ENCODE data around the gene KRT20.
"Not testable (repeated sequence)": the region's sequence is repeated elsewhere in the genome, so short reads cannot be mapped to it uniquely, and the experiment has no call there.

KRT20 gene

DNA sequence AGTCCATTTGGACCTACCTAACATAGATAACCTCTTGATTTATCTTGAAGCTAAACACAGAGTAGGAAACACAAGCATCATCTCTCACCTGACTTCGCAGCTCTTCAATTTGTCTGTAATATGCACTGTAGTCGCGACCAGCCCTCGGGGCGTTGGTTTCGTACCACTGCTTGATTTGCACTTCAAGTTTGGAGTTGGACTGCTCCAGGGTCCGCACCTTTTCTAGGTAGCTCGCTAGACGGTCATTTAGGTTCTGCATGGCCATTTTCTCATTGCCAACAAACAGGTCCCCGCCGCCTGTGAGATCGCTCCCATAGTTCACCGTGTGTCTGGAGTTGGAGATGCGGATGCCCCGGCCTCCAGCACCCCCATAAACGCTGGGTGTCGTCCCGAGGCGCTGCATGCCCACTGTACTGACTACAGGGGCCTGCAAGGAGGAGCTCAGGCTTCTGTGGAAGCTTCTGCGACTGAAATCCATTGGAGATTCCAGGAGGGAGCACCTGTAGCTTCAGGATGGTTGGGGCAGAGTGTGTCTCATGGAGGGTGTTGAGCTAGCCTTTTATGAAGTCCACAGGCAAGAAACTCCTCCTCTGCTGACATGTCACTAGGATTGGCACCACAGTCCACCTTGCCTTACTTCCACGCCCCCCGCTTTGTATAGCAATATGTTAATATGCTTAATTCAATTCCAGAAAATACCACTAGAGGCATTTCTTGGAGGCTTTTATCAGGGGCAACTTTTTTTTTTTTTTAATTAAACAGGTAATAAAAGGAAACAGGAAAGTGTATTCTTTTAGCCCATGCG lies at the start of gene KRT20:
KRT20 (minus strand) TSS at position 535 of the 805 bp plus-strand sequence; CDS start at position 478, 57 bp downstream.
- in situ Hi-C loops (cut with HindIII; ENCODE audit: low sequenced_read_pairs): no loop called here
- TF ChIP-seq, protein P1, sequence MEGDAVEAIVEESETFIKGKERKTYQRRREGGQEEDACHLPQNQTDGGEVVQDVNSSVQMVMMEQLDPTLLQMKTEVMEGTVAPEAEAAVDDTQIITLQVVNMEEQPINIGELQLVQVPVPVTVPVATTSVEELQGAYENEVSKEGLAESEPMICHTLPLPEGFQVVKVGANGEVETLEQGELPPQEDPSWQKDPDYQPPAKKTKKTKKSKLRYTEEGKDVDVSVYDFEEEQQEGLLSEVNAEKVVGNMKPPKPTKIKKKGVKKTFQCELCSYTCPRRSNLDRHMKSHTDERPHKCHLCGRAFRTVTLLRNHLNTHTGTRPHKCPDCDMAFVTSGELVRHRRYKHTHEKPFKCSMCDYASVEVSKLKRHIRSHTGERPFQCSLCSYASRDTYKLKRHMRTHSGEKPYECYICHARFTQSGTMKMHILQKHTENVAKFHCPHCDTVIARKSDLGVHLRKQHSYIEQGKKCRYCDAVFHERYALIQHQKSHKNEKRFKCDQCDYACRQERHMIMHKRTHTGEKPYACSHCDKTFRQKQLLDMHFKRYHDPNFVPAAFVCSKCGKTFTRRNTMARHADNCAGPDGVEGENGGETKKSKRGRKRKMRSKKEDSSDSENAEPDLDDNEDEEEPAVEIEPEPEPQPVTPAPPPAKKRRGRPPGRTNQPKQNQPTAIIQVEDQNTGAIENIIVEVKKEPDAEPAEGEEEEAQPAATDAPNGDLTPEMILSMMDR (IDR thresholded peaks at IDR 0.05; ENCODE audit: low read depth, low read length): no peak
- no peak for DNase-seq (ENCODE audit: low read depth, low spot score)
- H3K4me3 ChIP-seq (ENCODE audit: low read depth, low read length): no peak within 1 kb of the TSS

- in situ Hi-C loops (cut with HindIII; ENCODE audit: low sequenced_read_pairs): no loop called here
- no peak overlapping the region for H3K4me3 ChIP-seq (ENCODE audit: low read depth, low read length)
- TF ChIP-seq, protein P1 (IDR thresholded peaks at IDR 0.05; ENCODE audit: low read depth, low read length): no peak
- DNase-seq (ENCODE audit: low read depth, low spot score): no peak
Observed at GRCh38 chr17:40932608-40933007, 47.6 kb upstream of the KRT20 start.

DNA sequence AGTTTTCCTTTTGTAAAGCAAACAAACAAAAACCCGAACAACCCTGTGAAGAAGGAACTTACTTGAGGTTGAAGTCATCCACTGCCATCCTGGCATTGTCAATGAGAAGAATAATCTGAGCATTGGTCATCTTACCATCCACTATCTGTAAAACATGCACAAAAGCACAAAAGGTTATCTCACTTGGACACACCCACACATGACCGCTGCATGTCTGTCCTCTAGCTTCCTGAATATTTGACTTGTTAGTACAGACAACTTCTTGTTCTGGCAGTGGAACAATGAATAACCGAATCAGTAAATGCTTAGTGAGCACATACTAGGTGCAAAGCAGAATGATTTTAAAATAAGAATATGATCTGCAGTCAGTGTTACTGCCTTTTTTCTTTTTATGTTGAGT lies 46.3 kb upstream of the KRT20 start:
- no peak for DNase-seq (ENCODE audit: low read depth, low spot score)
- no peak overlapping the region for H3K4me3 ChIP-seq (ENCODE audit: low read depth, low read length)
- in situ Hi-C loops (cut with HindIII; ENCODE audit: low sequenced_read_pairs): no loop called here
- TF ChIP-seq, protein P1 (IDR thresholded peaks at IDR 0.05; ENCODE audit: low read depth, low read length): no peak

- in situ Hi-C loops (cut with HindIII; ENCODE audit: low sequenced_read_pairs): no loop called here
- H3K4me3 ChIP-seq (ENCODE audit: low read depth, low read length): no peak overlapping the region
- TF ChIP-seq, protein P1 (IDR thresholded peaks at IDR 0.05; ENCODE audit: low read depth, low read length): no peak
- no peak for DNase-seq (ENCODE audit: low read depth, low spot score)
Observed at GRCh38 chr17:40926341-40926740, 41.3 kb upstream of the KRT20 start.

- TF ChIP-seq, protein P1 (IDR thresholded peaks at IDR 0.05; ENCODE audit: low read depth, low read length): no peak
- DNase-seq (ENCODE audit: low read depth, low spot score): peak; percentile 84
- in situ Hi-C loops (cut with HindIII; ENCODE audit: low sequenced_read_pairs): no loop called here
- H3K4me3 ChIP-seq (ENCODE audit: low read depth, low read length): no peak overlapping the region
Observed at GRCh38 chr17:40922239-40922638, 37.2 kb upstream of the KRT20 start.

- in situ Hi-C loops (cut with HindIII; ENCODE audit: low sequenced_read_pairs): no loop called here
- TF ChIP-seq, protein P1 (IDR thresholded peaks at IDR 0.05; ENCODE audit: low read depth, low read length): no peak
- no peak overlapping the region for H3K4me3 ChIP-seq (ENCODE audit: low read depth, low read length)
- no peak for DNase-seq (ENCODE audit: low read depth, low spot score)
Observed at GRCh38 chr17:40921026-40921425, 36.0 kb upstream of the KRT20 start.

- in situ Hi-C loops (cut with HindIII; ENCODE audit: low sequenced_read_pairs); DNase-seq (ENCODE audit: low read depth, low spot score); H3K4me3 ChIP-seq (ENCODE audit: low read depth, low read length): not testable (repeated sequence)
Observed at GRCh38 chr17:40917116-40917515, 32.1 kb upstream of the KRT20 start.
